Breast epithelium (tissue), 3 donors: ENCODE data around the gene UPP1.

ENCODE experiments used
- CTCF ChIP-seq, 3 donors: fragments of 450-650 bp; IDR thresholded peaks; one replicate each; pipeline ENCODE4 v1.5.1; 2016 to 2017; ENCODE audit warnings: antibody characterized with exemption in 3 of 3, mild to moderate bottlenecking in 3 of 3, moderate library complexity in 3 of 3
- POLR2A ChIP-seq: fragments of 450-650 bp; IDR thresholded peaks from one replicate; pipeline ENCODE4 v1.6.1; 2016; ENCODE audit warnings: antibody characterized with exemption, mild to moderate bottlenecking, moderate library complexity
- POLR2AphosphoS5 ChIP-seq, 3 donors: sonication (generic); formaldehyde crosslinking; IDR thresholded peaks; one replicate each; pipeline ENCODE4 v1.6.1; 2017; ENCODE audit warnings: antibody characterized with exemption in 3 of 3

GRCh38 chr7:48102530-48102929 is 13.5 kb downstream of the UPP1 start:
- no peak for TF ChIP-seq CTCF (IDR thresholded peaks at IDR 0.05)
- TF ChIP-seq POLR2A = no peak
- TF ChIP-seq POLR2AphosphoS5 (IDR thresholded peaks at IDR 0.05) = no peak
